Measurements from ENCODE around the gene ARHGAP26. TPM values are rescaled to one million over a fixed set of nuclear protein-coding genes. Genes with fewer than 3 reads are reported as not detected.

ARHGAP26 gene
- total RNA-seq, 1 experiment from 2014 or later = 54.3 TPM

DNA sequence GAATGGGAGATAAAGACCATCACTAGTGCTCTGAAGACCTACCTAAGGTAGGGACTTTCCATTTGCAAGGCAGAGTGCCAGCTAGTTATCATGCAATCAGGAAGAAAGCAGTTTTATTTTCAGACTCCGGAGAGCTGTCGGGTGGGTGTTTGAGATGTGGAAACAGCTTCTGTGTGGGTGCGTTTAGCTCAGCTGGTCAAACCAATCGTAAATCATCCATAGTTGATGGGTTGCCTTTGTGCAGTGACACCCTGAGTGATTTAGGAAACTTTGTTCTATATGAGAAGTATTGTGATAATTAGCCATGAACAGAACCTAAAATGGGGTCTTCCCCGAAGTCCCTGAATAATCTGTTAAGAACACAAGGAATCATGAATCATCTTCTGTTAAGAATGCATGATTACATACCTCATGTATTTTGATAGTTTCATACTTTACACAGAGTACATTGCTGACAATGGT, 284.3 kb downstream of the ARHGAP26 start:
- BruUV-seq (replicated peaks) = no TSS peak
- no peak overlapping the region for H3K27ac Mint-ChIP-seq (ENCODE audit: low read depth, unreplicated experiment)
- POLR2A ChIA-PET = interaction anchor here (1.5 kb wide), 1 partner anchor 46 kb away, joined by 3 read pairs; no protein-coding TSS in a partner anchor
- no peak overlapping the region for H3K4me3 Mint-ChIP-seq (ENCODE audit: unreplicated experiment)
- H3K9me3 Mint-ChIP-seq (ENCODE audit: unreplicated experiment) = no peaks in the 10 kb centered on the region
- TF ChIP-seq, protein P1, sequence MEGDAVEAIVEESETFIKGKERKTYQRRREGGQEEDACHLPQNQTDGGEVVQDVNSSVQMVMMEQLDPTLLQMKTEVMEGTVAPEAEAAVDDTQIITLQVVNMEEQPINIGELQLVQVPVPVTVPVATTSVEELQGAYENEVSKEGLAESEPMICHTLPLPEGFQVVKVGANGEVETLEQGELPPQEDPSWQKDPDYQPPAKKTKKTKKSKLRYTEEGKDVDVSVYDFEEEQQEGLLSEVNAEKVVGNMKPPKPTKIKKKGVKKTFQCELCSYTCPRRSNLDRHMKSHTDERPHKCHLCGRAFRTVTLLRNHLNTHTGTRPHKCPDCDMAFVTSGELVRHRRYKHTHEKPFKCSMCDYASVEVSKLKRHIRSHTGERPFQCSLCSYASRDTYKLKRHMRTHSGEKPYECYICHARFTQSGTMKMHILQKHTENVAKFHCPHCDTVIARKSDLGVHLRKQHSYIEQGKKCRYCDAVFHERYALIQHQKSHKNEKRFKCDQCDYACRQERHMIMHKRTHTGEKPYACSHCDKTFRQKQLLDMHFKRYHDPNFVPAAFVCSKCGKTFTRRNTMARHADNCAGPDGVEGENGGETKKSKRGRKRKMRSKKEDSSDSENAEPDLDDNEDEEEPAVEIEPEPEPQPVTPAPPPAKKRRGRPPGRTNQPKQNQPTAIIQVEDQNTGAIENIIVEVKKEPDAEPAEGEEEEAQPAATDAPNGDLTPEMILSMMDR (IDR thresholded peaks at IDR 0.05; ENCODE audit: unreplicated experiment) = no peak
- no peaks in the 10 kb centered on the region for H3K27me3 Mint-ChIP-seq (ENCODE audit: insufficient read depth, unreplicated experiment)
- peaks cover 36% of the 10 kb centered on the region for H3K4me1 Mint-ChIP-seq (ENCODE audit: insufficient read depth, unreplicated experiment)
- intact Hi-C loops (cut with micrococcal nuclease) = no loop called here
- peaks cover 16% of the 10 kb centered on the region for H3K36me3 Mint-ChIP-seq (ENCODE audit: insufficient read depth, unreplicated experiment)
- CTCF ChIA-PET = interaction anchor here (0.6 kb wide), 1 partner anchor 117 kb away, joined by 3 read pairs; no protein-coding TSS in a partner anchor
- DNase-seq (ENCODE audit: unreplicated experiment) = peak; percentile 53

DNA sequence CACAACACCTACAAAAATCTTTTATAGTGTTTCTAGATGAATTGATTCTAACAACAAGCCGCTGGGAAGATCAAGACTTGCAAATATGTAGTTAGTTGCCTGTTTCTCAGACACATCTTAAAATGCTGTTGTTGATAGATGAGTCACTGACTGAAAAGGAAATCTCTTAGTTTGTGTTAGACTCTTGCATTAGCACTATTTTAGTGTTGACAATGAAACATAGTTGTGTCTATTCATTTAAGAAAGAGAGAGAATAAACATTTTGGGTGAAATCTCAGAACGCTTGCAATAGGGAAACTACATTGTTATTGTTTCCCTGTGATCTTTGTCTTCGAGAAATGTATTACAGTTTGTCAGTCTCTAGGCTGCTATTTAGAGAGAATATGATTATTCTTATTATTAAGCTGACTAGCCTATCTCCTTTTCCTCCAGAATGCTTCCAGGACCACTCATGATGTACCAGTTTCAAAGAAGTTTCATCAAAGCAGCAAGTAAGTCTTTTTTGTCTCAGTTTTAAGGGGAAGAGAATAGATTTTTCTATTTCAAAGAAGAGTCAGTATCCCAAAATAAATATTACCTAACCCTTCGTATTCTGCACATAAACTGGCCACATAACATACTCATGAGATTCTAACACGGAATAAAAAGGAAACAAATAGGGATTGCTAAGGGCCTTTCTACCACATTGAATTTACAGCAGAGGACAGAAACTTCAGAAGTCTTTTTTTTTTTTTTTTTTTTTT, 285.6 kb downstream of the ARHGAP26 start:
- POLR2A ChIA-PET = interaction anchor here (1.4 to 1.5 kb wide), 2 partner anchors 47 to 345 kb away, joined by 3 to 6 read pairs; no protein-coding TSS in a partner anchor
- H3K36me3 Mint-ChIP-seq (ENCODE audit: insufficient read depth, unreplicated experiment) = peaks cover 19% of the 10 kb centered on the region
- H3K27me3 Mint-ChIP-seq (ENCODE audit: insufficient read depth, unreplicated experiment) = no peaks in the 10 kb centered on the region
- CTCF ChIA-PET = no interaction called here
- BruUV-seq (replicated peaks) = no TSS peak
- DNase-seq (ENCODE audit: unreplicated experiment) = peak; percentile 37
- H3K27ac Mint-ChIP-seq (ENCODE audit: low read depth, unreplicated experiment) = no peak overlapping the region
- no peak overlapping the region for H3K4me3 Mint-ChIP-seq (ENCODE audit: unreplicated experiment)
- TF ChIP-seq, protein P1 (IDR thresholded peaks at IDR 0.05; ENCODE audit: unreplicated experiment) = no peak
- no peaks in the 10 kb centered on the region for H3K9me3 Mint-ChIP-seq (ENCODE audit: unreplicated experiment)
- intact Hi-C loops (cut with micrococcal nuclease) = no loop called here
- H3K4me1 Mint-ChIP-seq (ENCODE audit: insufficient read depth, unreplicated experiment) = peaks cover 40% of the 10 kb centered on the region

DNA sequence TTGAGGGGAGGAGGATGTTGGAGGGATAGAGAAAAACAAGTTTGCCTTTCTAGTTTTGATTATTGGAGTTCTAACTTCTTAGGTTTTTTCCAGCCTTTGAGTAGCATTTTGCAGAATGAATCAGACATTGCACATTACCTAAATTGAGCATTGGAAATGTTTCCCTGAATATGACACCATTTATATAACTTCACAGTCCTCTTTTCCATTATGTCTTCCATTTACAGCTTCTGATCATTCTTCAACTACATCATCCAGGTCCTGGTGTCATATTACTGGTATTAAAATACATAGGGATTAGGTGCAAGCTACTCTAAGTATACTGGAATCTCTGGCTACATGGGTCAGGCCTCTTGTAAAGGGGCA, 286.1 kb downstream of the ARHGAP26 start:
- no TSS peak for BruUV-seq (replicated peaks)
- Mint-ChIP-seq H3K36me3 (ENCODE audit: insufficient read depth, unreplicated experiment) (peaks cover 19% of the 10 kb centered on the region), H3K4me3 (ENCODE audit: unreplicated experiment) (no peak overlapping the region), H3K27me3 (ENCODE audit: insufficient read depth, unreplicated experiment) (no peaks in the 10 kb centered on the region), H3K9me3 (ENCODE audit: unreplicated experiment) (no peaks in the 10 kb centered on the region), H3K27ac (ENCODE audit: low read depth, unreplicated experiment) (no peak overlapping the region), H3K4me1 (ENCODE audit: insufficient read depth, unreplicated experiment) (peaks cover 42% of the 10 kb centered on the region)
- DNase-seq (ENCODE audit: unreplicated experiment) = no peak
- TF ChIP-seq, protein P1 (IDR thresholded peaks at IDR 0.05; ENCODE audit: unreplicated experiment) = no peak
- intact Hi-C loops (cut with micrococcal nuclease) = no loop called here
- POLR2A ChIA-PET = interaction anchor here (1.4 kb wide), 1 partner anchor 344 kb away, joined by 6 read pairs; no protein-coding TSS in a partner anchor
- CTCF ChIA-PET = no interaction called here

DNA sequence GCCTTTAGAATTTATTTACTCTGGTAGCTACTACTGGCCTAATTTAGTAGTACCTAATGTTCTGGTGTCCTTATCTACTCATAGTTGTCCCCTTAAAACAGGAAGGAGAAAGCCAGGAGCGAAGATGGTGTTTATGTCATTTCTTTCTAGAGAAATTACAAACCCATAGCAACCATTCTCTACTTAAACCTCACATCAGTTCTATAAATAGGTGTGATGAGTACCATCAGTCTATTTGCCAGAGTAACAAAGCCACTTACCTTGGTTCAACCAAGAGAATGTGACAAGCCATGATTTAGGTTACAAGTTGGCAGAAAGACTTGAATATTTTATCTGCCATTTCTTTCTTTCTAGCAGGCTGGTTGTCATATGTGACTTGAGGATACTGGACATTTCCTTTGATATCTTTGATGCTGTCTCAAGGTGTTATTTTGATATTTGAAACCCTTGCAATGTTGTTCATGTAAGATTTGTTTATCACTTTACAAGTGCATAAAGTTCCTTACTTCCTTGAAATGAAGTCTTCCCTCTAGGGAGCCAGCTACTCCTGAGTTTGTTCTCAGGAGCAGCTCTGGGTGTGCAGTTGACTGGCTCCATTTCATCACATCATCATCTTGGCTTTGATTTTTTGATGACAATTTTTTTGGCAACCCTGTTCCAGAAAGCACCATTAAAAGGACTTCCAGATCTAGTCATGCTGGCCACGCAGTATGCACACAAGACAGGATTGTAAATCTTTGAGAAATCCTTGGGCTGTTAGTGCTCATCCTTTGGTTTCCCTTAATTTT, 286.8 kb downstream of the ARHGAP26 start:
- peaks cover 42% of the 10 kb centered on the region for H3K4me1 Mint-ChIP-seq (ENCODE audit: insufficient read depth, unreplicated experiment)
- H3K4me3 Mint-ChIP-seq (ENCODE audit: unreplicated experiment) = no peak overlapping the region
- POLR2A ChIA-PET = interaction anchor here (1.4 kb wide), 1 partner anchor 343 kb away, joined by 6 read pairs; no protein-coding TSS in a partner anchor
- CTCF ChIA-PET = no interaction called here
- no peaks in the 10 kb centered on the region for H3K27me3 Mint-ChIP-seq (ENCODE audit: insufficient read depth, unreplicated experiment)
- no peaks in the 10 kb centered on the region for H3K9me3 Mint-ChIP-seq (ENCODE audit: unreplicated experiment)
- DNase-seq (ENCODE audit: unreplicated experiment) = no peak
- peaks cover 19% of the 10 kb centered on the region for H3K36me3 Mint-ChIP-seq (ENCODE audit: insufficient read depth, unreplicated experiment)
- intact Hi-C loops (cut with micrococcal nuclease) = no loop called here
- no peak overlapping the region for H3K27ac Mint-ChIP-seq (ENCODE audit: low read depth, unreplicated experiment)
- no TSS peak for BruUV-seq (replicated peaks)
- TF ChIP-seq, protein P1 (IDR thresholded peaks at IDR 0.05; ENCODE audit: unreplicated experiment) = no peak

Data from MCF 10A (cell line).